Posterior vena cava (tissue), 2 donors: ENCODE measurements around the gene BAZ2B. TPM values are rescaled to one million over a fixed set of nuclear protein-coding genes. Genes with fewer than 3 reads are reported as not detected.

Source experiments
- DNase-seq: peaks from one replicate; pipeline ENCODE4 v3.0.0-alpha.2; 2020; ENCODE audit warnings: low spot score
- intact Hi-C, 2 donors: fragments of 100-400 bp; cut with DNase I; formaldehyde crosslinking; loops; one replicate each; pipeline versions ENCODE4 v1.14.1 to v1.14.2; 2022 to 2023
- total RNA-seq, 2 donors: library from RNA; stranded (reverse); fragmentation: NEBNext Ultra II Directional; extraction: Animal tissue kit (Norgen Biotek cat#: 25700); gene quantifications; one replicate each; pipeline ENCODE4 v1.2.1, GENCODE V29; 2021
- donor health status: DM: yes; HTN: yes; CAD: no.
- donor health status: DM: yes; HTN: yes; CAD: no.

BAZ2B gene
- total RNA-seq, 2 donors from 2014 or later, result 63.2 to 66.7 TPM

GRCh38 chr2:159290289-159290907 lies 325.9 kb downstream of the BAZ2B start:
- intact Hi-C loops, result no loop called here

GRCh38 chr2:159287733-159288132 lies 328.6 kb downstream of the BAZ2B start:
- no peak for DNase-seq
- intact Hi-C loops, result no loop called here

More at GRCh38 chr2:159290289-159290907, 325.9 kb downstream of the BAZ2B start:
- no peak for DNase-seq

GRCh38 chr2:159286709-159287441 lies 329.5 kb downstream of the BAZ2B start:
- intact Hi-C loops, result no loop called here
- DNase-seq, result peak; percentile 99

- DNase-seq, result peak; percentile 86
- intact Hi-C loops, result no loop called here
These were observed 330.2 kb downstream of the BAZ2B start, which contains the start of gene WDSUB1 for GRCh38 chr2:159285929-159286708. WDSUB1 (minus strand) TSS chr2:159286703; CDS start chr2:159283069, 3,634 bp downstream.

- no peak for DNase-seq
- intact Hi-C loops, result no loop called here
These were observed 330.9 kb downstream of the BAZ2B start for GRCh38 chr2:159285433-159285832.

- no peak for DNase-seq
- intact Hi-C loops, result no loop called here
These were observed 332.8 kb downstream of the BAZ2B start for GRCh38 chr2:159283529-159283928.

- intact Hi-C loops, result no loop called here
These were observed 335.3 kb downstream of the BAZ2B start for GRCh38 chr2:159281002-159281401.

GRCh38 chr2:159279700-159280099 lies 336.6 kb downstream of the BAZ2B start:
- DNase-seq, result no peak
- intact Hi-C loops, result no loop called here

More at GRCh38 chr2:159281002-159281401, 335.3 kb downstream of the BAZ2B start:
- DNase-seq, result no peak

GRCh38 chr2:159275111-159275510 lies 341.2 kb downstream of the BAZ2B start:
- no peak for DNase-seq
- intact Hi-C loops, result no loop called here

GRCh38 chr2:159272156-159272555 lies 344.2 kb downstream of the BAZ2B start:
- no peak for DNase-seq
- intact Hi-C loops, result no loop called here

GRCh38 chr2:159270744-159271379 lies 345.5 kb downstream of the BAZ2B start:
- no peak for DNase-seq
- intact Hi-C loops, result no loop called here

Other genes starting within 250 kb of the BAZ2B start
- gene MARCHF7, start 96.0 kb upstream of the BAZ2B start, total RNA-seq, result 10 to 100 TPM; 68.9 to 86.1 TPM
- 10 to 100 TPM; 52.4 to 65.2 TPM for gene CD302, start 181.7 kb upstream of the BAZ2B start, total RNA-seq